KMS-11 (cell line): Measurements from ENCODE around the gene RAD51B.

Experiments used
- H2AFZ ChIP-seq: fragments of 200-600 bp; sonication (generic); 2 replicates; pipeline ENCODE4 v1.6.1; 2016; ENCODE audit warnings: antibody characterized with exemption, mixed run types, low read depth
- H3K27ac ChIP-seq: fragments of 200-600 bp; sonication (generic); 2 replicates; pipeline ENCODE4 v1.6.1; 2016; ENCODE audit warnings: mild to moderate bottlenecking, mixed run types
- H3K27me3 ChIP-seq: fragments of 200-600 bp; sonication (generic); 2 replicates; pipeline ENCODE4 v1.6.1; 2017; ENCODE audit warnings: mild to moderate bottlenecking, low read depth, mixed run types, moderate library complexity; ENCODE audit not compliant: insufficient read depth
- H3K36me3 ChIP-seq: fragments of 200-600 bp; sonication (generic); 2 replicates; pipeline ENCODE4 v1.6.1; 2017; ENCODE audit warnings: mild to moderate bottlenecking, mixed run types; ENCODE audit not compliant: insufficient read depth
- H3K4me1 ChIP-seq: fragments of 200-600 bp; sonication (generic); 2 replicates; pipeline ENCODE4 v1.6.1; 2016; ENCODE audit warnings: mild to moderate bottlenecking, low read depth, mixed run types; ENCODE audit not compliant: poor library complexity, severe bottlenecking
- H3K4me2 ChIP-seq: fragments of 200-600 bp; sonication (generic); 2 replicates; pipeline ENCODE4 v1.7.0; 2016; ENCODE audit warnings: mild to moderate bottlenecking, mixed run types
- H3K4me3 ChIP-seq: fragments of 200-600 bp; sonication (generic); IDR thresholded peaks from 2 replicates; pipeline ENCODE4 v1.6.1; 2017; ENCODE audit warnings: low read depth, low read length, mixed read lengths; ENCODE audit not compliant: insufficient read depth
- H3K79me2 ChIP-seq: fragments of 200-600 bp; sonication (generic); 2 replicates; pipeline ENCODE4 v1.6.1; 2016; ENCODE audit warnings: low read depth, mixed run types; ENCODE audit not compliant: insufficient read depth
- H3K9ac ChIP-seq: fragments of 200-600 bp; sonication (generic); 2 replicates; pipeline ENCODE4 v1.6.1; 2016; ENCODE audit warnings: mild to moderate bottlenecking, mixed run types
- H4K20me1 ChIP-seq: fragments of 200-600 bp; sonication (generic); 2 replicates; pipeline ENCODE4 v1.6.1; 2016; ENCODE audit warnings: mild to moderate bottlenecking, mixed run types; ENCODE audit not compliant: insufficient read depth
- CTCF ChIP-seq: fragments of 200-600 bp; sonication (generic); conservative IDR thresholded peaks from 2 replicates; pipeline ENCODE4 v1.6.1; 2017; ENCODE audit warnings: low read depth, mild to moderate bottlenecking, antibody characterized with exemption, low read length, moderate library complexity, mixed read lengths

RAD51B gene

GRCh38 chr14:68580671-68581070, 761.1 kb downstream of the RAD51B start:
- Histone ChIP-seq H3K4me2 (no peak overlapping the region), H3K79me2 (no peaks in the 10 kb centered on the region), H2AFZ (no peak overlapping the region), H3K4me1 (no peaks in the 10 kb centered on the region), H4K20me1 (no peaks in the 10 kb centered on the region), H3K4me3 (no peak overlapping the region), H3K9ac (no peak overlapping the region), H3K36me3 (no peaks in the 10 kb centered on the region), H3K27ac (no peak overlapping the region), H3K27me3 (no peaks in the 10 kb centered on the region)
- TF ChIP-seq CTCF: no peak

DNA sequence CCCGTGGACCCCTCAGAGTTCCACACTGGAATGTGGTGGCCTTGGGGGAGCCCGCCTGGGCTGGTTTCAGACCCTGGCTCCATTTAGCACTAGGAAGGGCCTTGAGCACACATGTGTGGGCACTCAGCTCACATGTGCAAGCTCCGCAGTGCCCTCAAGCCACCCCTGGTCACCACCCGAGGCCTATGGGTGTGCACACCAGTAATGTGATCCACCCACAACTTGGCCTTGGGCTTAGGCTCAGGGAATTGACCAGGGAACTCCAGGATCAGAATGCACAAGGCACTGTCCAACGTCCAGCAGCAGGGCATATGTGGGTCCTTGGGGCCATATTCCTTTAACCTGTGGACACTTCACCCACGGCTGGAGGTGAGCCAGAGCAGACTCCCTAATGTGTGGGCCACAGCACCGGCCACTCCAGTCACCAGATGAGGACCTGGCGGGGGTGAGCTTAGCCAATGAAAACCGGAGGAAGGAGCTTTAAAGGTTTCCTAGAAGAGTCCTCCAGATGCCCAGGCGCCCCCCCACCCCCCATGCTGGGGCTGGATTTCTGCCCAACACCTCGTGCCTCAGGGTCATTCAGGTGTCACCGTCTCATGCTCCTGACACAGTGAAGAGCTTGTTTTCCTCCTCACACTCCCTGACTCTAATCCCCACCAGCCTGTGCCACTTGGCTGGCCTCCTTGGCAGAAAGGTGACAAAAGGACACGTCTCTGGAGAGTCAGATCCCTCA, 764.1 kb downstream of the RAD51B start:
- Histone ChIP-seq H3K36me3 (no peaks in the 10 kb centered on the region), H3K4me3 (no peak overlapping the region), H3K27ac (no peak overlapping the region), H4K20me1 (no peaks in the 10 kb centered on the region), H3K4me2 (no peak overlapping the region), H2AFZ (no peak overlapping the region), H3K27me3 (no peaks in the 10 kb centered on the region), H3K9ac (no peak overlapping the region), H3K4me1 (no peaks in the 10 kb centered on the region), H3K79me2 (no peaks in the 10 kb centered on the region)
- no peak for TF ChIP-seq CTCF

DNA sequence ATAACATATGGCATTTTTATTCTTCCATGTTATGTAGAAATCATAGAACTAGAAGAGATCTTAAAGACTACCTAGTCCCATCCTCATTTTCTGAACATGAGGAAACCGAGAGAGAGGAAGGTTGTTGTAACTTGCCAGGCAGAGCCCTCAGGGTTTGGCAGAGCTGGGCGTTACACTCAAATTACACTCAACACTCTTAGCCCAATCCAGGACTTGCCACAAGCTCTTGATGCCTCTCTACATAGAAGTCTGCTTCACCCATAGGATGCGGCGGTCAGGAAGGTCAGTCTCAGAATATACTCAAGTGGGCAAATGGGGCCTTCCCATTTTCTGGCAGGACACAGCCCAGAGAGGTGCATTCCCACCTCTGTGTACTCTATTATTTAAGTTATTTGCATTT, 765.2 kb downstream of the RAD51B start:
- no peak for TF ChIP-seq CTCF
- Histone ChIP-seq H3K9ac (no peak overlapping the region), H3K4me3 (no peak overlapping the region), H3K79me2 (no peaks in the 10 kb centered on the region), H3K27ac (no peak overlapping the region), H3K27me3 (no peaks in the 10 kb centered on the region), H3K36me3 (no peaks in the 10 kb centered on the region), H4K20me1 (no peaks in the 10 kb centered on the region), H3K4me2 (no peak overlapping the region), H2AFZ (no peak overlapping the region), H3K4me1 (no peaks in the 10 kb centered on the region)

DNA sequence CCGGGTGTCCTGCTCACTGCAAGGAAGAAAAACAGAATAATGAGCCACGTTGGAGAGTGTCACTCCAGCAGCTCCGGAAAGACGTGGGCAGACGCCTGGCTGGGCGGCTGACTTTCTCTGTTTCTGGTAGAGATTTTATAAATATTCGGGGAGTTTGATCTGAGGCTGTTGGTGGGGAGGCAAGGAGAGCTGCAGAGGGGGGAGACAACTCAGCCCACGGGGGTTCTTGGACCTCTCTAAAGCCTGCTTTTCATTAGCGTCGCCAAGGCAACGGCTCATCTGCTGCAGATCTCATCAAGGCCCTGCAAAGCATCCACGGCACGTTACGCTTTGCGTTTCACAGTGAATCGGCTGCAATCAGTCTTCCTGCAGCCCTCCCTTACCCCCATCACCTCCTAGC, 766.1 kb downstream of the RAD51B start:
- Histone ChIP-seq H3K79me2 (no peaks in the 10 kb centered on the region), H3K36me3 (no peaks in the 10 kb centered on the region), H3K27me3 (no peaks in the 10 kb centered on the region), H3K4me1 (no peaks in the 10 kb centered on the region), H3K9ac (no peak overlapping the region), H3K4me2 (no peak overlapping the region), H3K27ac (no peak overlapping the region), H4K20me1 (no peaks in the 10 kb centered on the region), H3K4me3 (no peak overlapping the region), H2AFZ (no peak overlapping the region)
- no peak for TF ChIP-seq CTCF
